Fibroblast of skin of scalp (primary cell): Measurements from ENCODE around the gene SELENBP1.
"Not testable (repeated sequence)": the region's sequence is repeated elsewhere in the genome, so short reads cannot be mapped to it uniquely, and the experiment has no call there.

Experiments used
- DNase-seq: peaks from one replicate; pipeline ENCODE4 v3.0.0-alpha.2; 2013

Gene SELENBP1

DNA sequence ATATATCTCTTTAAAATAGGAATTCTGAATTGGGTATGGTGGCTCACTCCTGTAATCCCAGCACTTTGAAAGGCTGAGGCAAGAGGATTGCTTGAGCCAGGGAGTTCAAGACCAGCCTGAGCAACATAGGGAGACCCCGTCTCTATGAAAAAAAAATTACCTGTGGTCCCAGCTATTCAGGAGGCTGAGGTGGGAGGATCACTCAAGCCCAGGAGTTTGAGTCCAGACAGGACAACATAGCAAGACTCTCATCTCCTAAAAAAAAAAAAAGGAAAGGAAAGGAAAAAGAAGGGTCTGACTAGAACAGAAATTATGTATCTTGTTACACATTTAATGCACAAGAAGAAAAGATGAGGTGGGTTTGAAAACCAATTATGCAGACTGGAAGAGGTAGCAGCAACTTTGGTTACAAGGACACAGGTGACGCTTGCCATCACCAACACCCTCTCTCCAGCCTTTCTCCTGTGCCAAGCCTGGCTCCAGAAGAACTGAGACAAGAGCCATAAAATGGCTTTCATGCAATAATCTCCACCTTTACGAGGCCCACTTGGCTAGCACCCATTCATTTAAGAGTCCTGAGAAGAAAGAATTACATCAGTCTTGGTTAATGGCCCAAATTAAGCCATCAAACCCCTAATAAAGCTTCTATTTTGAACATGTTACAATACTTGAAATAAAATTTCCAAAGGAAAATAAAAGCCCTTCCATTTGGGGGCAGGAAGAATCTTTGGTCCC lies 4.8 kb upstream of the SELENBP1 start:
- DNase-seq: no peak

GRCh38 chr1:151373196-151373595 lies 691 bp upstream of the SELENBP1 start:
- no peak for DNase-seq

- peak; percentile 57 for DNase-seq
Measured at GRCh38 chr1:151371370-151372057, 991 bp downstream of the SELENBP1 start.

DNA sequence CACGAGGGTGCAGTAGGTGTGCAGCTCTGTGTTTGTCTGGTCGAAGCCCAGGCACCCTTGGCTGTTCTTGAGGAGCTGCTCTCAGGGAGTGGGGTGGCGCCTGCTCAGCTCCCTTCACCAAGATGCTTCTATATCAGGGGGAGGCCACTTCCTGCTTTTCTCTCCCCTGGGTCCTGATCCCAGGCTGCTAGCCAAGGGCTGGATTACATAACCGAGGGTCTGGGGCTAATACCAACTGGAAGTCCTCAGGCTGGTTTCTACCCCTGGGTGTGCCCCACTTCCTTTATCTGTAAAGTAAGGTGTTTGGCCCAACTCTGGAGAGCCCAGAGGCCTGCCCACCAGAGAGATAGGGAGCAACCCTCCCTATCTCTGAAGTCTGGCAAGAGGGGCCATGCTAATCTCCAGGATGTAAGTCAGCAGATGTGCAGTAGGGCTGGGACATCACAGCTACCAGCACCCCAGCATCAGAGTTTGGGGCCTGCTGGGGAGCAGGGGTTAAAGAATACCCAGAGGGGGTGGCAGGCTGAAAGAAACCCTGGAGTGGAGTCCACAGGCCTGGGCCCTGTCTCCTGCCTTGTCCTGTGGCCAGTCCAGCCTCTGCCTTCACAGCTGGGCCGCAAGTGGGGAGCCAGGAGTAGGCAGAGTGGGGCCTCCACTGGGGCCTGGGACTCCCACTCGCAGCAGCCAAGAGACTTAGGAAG lies 2.1 kb downstream of the SELENBP1 start:
- DNase-seq: no peak

- DNase-seq: no peak
Measured at GRCh38 chr1:151369621-151370048, 2.9 kb downstream of the SELENBP1 start.

DNA sequence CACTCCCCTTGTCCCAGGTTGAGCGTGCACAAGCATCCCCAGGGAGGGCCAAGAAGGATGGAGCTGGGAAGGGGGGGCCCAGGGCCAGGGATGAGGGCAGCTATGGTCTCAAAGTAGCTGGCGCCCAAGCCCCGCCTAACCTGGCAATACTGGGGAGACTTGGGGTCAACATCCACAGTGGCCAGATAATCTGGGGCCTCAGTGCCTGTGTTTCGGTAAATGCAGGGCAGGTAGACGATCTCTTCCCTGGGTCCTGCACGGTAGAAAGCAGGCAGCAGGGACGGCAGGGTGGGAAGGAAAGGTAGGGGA lies 3.2 kb downstream of the SELENBP1 start:
- DNase-seq: no peak

GRCh38 chr1:151368393-151369301 lies 3.9 kb downstream of the SELENBP1 start:
- no peak for DNase-seq

GRCh38 chr1:151367658-151368392 lies 4.7 kb downstream of the SELENBP1 start:
- DNase-seq: no peak

DNA sequence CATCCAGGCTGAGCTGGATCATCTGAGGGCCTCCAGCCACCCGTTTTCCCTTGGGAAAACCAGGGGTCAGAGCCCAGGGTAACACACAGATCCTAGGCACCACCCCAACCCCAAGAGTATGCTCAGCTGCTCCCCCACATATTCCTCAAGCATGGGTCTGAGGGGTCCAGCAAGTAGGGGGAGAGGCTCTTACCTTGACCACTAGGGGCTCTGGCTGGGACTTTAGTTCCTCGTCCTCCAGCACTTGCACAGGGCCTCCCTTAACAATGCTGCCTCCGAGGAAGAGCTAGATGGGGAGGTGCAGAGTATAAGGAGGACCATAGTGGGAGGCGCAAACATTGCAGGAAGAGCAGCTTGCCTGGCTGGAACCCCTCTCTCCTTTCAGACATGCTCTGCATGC lies 7.5 kb downstream of the SELENBP1 start:
- DNase-seq: no peak

DNA sequence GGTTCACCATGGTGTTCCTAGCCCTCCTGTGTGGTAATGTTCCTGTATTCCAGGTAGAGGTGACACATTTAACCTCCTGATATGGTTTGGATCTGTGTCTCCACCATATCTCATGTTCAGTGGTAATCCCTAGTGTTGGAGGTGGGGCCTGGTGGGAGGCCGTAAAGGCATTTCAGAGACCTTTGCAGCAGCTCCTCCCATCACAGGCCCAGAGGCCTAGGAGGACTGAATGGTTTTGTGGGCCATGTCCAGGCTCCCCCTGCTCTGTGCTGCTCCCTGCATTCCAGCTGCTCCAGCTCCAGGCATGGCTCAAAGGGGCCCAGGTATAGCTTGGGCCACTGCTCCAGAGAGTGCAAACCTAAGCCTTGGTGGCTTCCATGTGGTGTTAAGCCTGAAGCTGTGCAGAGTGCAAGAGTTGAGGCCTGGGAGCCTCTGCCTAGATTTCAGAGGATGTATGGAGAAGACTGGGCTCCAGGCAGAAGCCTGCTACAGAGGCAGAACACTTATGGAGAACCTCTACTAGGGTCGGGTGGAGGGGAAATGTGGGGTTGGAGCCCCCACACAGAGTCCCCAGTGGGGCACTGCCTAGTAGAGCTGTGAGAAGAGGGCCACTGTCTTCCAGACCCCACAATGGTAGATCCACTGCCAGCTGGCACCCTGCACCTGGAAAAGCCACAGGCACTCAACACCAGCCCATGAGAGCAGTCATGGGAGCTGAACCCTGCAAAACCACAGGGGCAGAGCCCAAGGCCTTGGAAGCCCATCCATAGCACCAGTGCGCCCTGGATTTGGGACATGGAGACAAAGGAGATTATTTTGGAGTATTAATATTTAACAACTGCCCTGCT lies 10.0 kb downstream of the SELENBP1 start:
- no peak for DNase-seq

GRCh38 chr1:151361883-151362282 lies 10.6 kb downstream of the SELENBP1 start:
- DNase-seq: no peak

GRCh38 chr1:151356696-151357095 lies 15.8 kb downstream of the SELENBP1 start:
- peak; percentile 12 for DNase-seq

DNA sequence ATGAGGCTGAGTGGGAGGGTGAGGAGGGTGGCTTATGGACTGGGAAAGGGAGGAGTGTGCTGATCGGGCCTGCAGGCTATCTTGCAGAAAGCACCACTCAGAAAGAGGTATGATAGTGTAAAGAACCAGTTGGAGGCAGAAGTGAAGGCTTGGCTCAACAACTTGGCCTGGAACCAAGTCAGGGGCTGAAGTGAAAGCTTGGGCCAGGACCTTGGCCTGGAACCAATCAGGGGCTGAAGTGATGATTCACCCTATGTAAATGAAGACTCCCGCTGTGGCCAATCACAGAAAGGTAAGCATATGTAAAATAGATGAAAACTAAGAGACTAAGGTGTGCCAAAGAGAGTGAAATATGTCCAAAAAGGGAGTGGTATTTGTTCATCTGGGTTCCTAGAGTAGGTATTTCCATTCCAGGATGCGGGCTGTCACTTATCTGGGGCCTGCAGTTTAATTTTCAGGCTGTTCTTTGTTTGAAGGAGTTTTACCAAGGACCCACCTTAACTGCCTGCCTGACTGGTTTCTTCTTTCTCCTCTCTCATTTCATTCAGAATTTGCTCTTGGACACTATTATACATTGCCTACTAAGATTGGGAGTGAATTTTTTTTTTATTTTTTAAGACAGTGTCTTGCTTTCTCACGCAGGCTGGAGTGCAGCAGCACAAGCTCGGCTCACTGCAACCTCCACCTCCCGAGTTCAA lies 20.3 kb downstream of the SELENBP1 start:
- peak; percentile 32 for DNase-seq

DNA sequence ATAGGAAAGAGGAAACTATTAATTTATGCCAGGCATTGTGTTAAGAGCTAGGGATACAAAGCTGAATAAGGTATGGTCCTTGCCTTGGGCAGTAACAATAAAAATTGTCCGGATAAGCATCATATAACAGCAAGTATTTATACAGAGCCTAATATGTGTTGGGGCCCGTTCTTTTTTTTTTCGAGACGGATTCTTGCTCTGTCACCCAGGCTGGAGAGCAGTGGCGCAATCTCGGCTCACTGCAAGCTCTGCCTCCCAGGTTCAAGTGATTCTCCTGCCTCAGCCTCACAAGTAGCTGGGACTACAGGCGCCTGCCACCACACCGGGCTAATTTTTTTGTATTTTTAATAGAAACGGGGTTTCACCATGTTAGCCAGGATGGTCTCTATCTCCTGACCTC lies 22.2 kb downstream of the SELENBP1 start:
- DNase-seq: not testable (repeated sequence)

DNA sequence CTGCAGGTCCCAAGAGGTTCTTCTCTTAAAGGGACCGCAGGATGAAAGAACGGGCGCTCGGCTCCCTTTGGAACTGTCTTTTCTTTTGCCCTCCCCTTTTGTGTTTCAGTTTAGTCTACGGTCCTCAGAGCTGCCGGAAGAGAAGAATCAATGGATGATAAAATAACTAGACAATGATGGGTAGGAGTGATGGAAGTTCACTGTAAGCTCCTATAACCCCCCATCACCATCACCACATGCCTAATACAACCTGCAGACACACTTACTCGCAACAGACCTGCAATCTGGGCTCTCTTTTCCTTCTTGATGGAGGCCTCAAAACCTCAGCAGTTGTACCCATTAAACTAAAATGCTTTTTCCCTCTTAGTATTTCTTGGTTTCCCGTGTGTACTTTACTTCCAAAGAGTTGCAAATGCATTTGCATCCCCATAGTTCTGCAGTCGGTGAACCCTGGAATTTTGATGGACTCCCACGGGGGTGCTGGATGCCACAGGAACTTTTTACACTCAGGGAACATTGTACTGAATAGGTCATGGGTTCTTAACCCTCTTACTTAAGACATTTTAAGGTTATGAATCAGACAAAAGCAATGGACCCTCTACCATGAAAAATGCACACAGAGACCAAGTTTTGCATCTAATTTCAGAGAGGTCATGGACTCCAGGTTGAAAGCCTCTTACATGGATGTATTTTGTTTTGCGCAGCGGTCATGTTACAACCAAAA lies 24.8 kb downstream of the SELENBP1 start:
- peak; percentile 13 for DNase-seq

DNA sequence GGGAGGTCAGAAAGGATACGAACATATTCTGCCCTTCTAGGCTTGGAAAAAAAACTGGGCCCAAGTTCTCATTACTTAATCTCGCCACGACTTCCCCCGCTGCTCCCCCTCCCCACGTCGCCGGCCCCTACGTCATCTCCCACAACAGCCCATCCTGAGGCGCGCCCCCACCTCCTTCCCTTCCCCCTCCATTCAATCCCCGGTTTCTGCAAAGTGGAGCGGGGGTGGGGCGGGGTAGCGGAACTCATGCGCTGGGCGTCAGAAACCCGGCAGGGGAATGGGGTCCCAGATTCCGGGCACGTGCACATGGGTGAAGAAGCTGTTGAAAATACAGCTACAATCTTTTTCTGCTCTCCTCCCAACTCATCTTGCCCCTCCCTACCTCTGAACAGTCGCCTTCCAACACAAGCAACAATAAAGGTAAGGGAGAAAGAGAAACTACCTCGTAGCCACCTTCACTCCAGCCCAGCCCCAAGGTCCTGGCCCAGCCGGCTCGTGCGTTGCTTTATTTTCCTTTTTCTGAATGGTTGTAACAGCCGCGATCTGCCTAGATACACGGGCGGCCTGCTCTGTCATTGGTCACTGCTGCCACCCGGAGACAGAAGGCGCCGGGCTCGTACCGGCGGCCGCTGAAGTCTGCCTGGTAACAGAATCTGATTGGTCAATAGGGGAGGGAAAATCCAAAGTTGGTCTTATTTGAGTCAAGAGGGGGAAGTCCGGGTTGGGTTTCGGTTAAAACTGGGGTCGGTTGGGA lies 25.6 kb downstream of the SELENBP1 start, which contains the start of gene RFX5:
RFX5 (minus strand) TSS at position 484 of the 754 bp plus-strand sequence. CDS start 932 bp downstream, outside the sequence.
- DNase-seq: peak; percentile 98

DNA sequence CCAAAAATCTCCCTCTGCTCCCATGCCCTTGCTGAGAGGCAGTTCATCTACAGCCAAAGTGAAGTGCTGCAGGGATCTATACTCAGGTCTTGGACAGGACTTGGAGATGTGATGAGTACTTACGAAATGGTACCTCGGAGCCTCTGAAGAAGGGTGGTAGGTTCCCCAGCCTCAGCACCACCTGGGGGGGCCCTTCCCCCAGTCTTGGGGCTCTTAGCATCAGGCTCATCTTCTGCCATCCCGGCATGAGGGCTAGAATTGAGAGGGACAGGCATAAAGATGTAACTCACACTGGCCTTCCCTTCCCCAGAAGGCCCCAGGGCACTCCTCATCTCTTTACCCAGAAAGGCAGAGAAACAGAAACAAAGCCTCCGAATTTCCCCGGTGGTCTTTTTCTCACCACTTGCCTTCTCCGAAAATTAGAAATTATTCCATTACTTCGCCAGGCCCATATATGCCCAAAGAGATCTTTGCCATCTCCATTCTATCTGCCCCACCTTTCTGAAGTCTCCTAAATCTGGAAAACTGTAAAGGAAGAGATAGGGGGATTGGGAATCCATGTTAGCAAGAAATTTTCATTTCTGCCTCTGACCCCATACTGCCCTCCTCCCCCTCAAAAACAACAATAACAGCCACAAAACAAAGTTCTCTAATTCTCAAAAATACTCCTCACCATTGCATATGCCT lies 26.3 kb downstream of the SELENBP1 start:
- no peak for DNase-seq

- DNase-seq: no peak
Measured at GRCh38 chr1:151344291-151344690, 28.2 kb downstream of the SELENBP1 start.
